OCI-LY3 (cell line): Measurements from ENCODE around the gene SF3A2.
"Not testable (repeated sequence)": the region's sequence is repeated elsewhere in the genome, so short reads cannot be mapped to it uniquely, and the experiment has no call there.

Experiments
- H2AFZ ChIP-seq: fragments of 200-600, 300-600 bp; shearing (Covaris generic); 2 replicates; pipeline ENCODE4 v1.6.0; 2014; ENCODE audit warnings: antibody characterized with exemption, low read depth, low read length
- H3K27ac ChIP-seq: fragments of 200-600, 300-600 bp; sonication (generic); 2 replicates; pipeline ENCODE4 v1.5.1; 2014; ENCODE audit warnings: mild to moderate bottlenecking, low read length, moderate library complexity, mixed read lengths
- H3K27me3 ChIP-seq: fragments of 200-600, 300-600 bp; sonication (generic); 2 replicates; pipeline ENCODE4 v1.6.1; 2014; ENCODE audit warnings: low read depth, low read length, mixed read lengths
- H3K36me3 ChIP-seq: fragments of 200-600, 300-600 bp; sonication (generic); replicated peaks from 2 replicates; pipeline ENCODE3; 2014; ENCODE audit warnings: low read depth, low read length, mixed read lengths
- H3K4me1 ChIP-seq: fragments of 300-600, 200-600 bp; sonication (generic); 2 replicates; pipeline ENCODE4 v1.6.1; 2014; ENCODE audit warnings: low read length, mixed read lengths
- H3K4me2 ChIP-seq: fragments of 200-600, 300-600 bp; sonication (generic); 2 replicates; pipeline ENCODE4 v1.6.1; 2014; ENCODE audit warnings: low read length, mixed read lengths
- H3K4me3 ChIP-seq: fragments of 300-600, 200-600 bp; sonication (generic); 2 replicates; pipeline ENCODE4 v1.5.1; 2014; ENCODE audit warnings: antibody characterized with exemption, mild to moderate bottlenecking, low read length, moderate library complexity
- H3K79me2 ChIP-seq: fragments of 300-600, 200-600 bp; shearing (Covaris generic); 2 replicates; pipeline ENCODE4 v1.6.1; 2014; ENCODE audit warnings: mild to moderate bottlenecking, low read length, mixed read lengths
- H3K9ac ChIP-seq: fragments of 300-600, 200-600 bp; shearing (Covaris generic); 2 replicates; pipeline ENCODE4 v1.6.0; 2014; ENCODE audit warnings: mild to moderate bottlenecking, low read length, moderate library complexity
- H3K9me3 ChIP-seq: fragments of 200-600, 300-600 bp; shearing (Covaris generic); 2 replicates; pipeline ENCODE4 v1.6.1; 2014; ENCODE audit warnings: low read length, mixed read lengths; ENCODE audit not compliant: insufficient read depth
- H4K20me1 ChIP-seq: fragments of 200-600, 300-600 bp; sonication (generic); 2 replicates; pipeline ENCODE4 v1.6.1; 2016; ENCODE audit warnings: low read length, mixed read lengths; ENCODE audit not compliant: insufficient read depth
- CTCF ChIP-seq: fragments of 200-600, 300-600 bp; sonication (generic); IDR thresholded peaks from 2 replicates; pipeline ENCODE4 v1.5.1; 2014; ENCODE audit warnings: antibody characterized with exemption, low read length, low read depth
- EZH2phosphoT487 ChIP-seq: fragments of 200-600 bp; shearing (Covaris generic); IDR thresholded peaks from 2 replicates; pipeline ENCODE4 v1.6.1; 2018; ENCODE audit warnings: antibody characterized with exemption, mixed run types, low read depth

Gene SF3A2

GRCh38 chr19:2280633-2281264 is 44.1 kb downstream of the SF3A2 start:
- Histone ChIP-seq H3K36me3 (peaks cover 6% of the 10 kb centered on the region), H3K9me3 (no peaks in the 10 kb centered on the region), H3K9ac (no peak overlapping the region), H4K20me1 (peaks cover 9% of the 10 kb centered on the region), H3K27me3 (peaks cover 23% of the 10 kb centered on the region), H3K27ac (no peak overlapping the region), H2AFZ (no peak overlapping the region), H3K4me2 (no peak overlapping the region), H3K4me1 (peaks cover 10% of the 10 kb centered on the region), H3K79me2 (no peaks in the 10 kb centered on the region; the same call in 1 of the 2 replicates), H3K4me3 (no peak overlapping the region)
- TF ChIP-seq CTCF, result no peak
- no peak for TF ChIP-seq EZH2phosphoT487

GRCh38 chr19:2281265-2282061 is 44.8 kb downstream of the SF3A2 start:
- H3K27ac ChIP-seq, H3K36me3 ChIP-seq, H3K9me3 ChIP-seq, H3K79me2 ChIP-seq, H4K20me1 ChIP-seq, H3K9ac ChIP-seq, H2AFZ ChIP-seq: not testable (repeated sequence)
- H3K27me3 ChIP-seq, result peaks cover 25% of the 10 kb centered on the region
- peak overlapping the region; percentile 44 for H3K4me3 ChIP-seq
- peaks cover 12% of the 10 kb centered on the region for H3K4me1 ChIP-seq
- peak overlapping the region; percentile 56 for H3K4me2 ChIP-seq

- TF ChIP-seq EZH2phosphoT487 (no peak), CTCF (no peak)
- Histone ChIP-seq H3K4me3 (peak within 1 kb of the TSS; percentile 44), H3K4me2 (peak within 1 kb of the TSS; percentile 56), H3K4me1 (peaks cover 12% of the 10 kb centered on the region), H3K79me2 (no peaks in the 10 kb centered on the region), H4K20me1 (no peaks in the 10 kb centered on the region; the same call in 1 of the 2 replicates), H2AFZ (no peak within 1 kb of the TSS), H3K9ac (no peak within 1 kb of the TSS), H3K27me3 (peaks cover 31% of the 10 kb centered on the region), H3K9me3 (no peaks in the 10 kb centered on the region), H3K36me3 (no peaks in the 10 kb centered on the region), H3K27ac (no peak within 1 kb of the TSS)
Observed at GRCh38 chr19:2282062-2282861, 45.6 kb downstream of the SF3A2 start, which contains the start of gene PEAK3. Gene PEAK3, minus strand, starts transcription at chr19:2282175. Its CDS starts 1,244 bp downstream, at chr19:2280931.

- Histone ChIP-seq H3K4me1 (peaks cover 12% of the 10 kb centered on the region), H3K79me2 (no peaks in the 10 kb centered on the region), H3K4me2 (no peak overlapping the region), H3K27me3 (peaks cover 35% of the 10 kb centered on the region), H3K9ac (no peak overlapping the region), H4K20me1 (no peaks in the 10 kb centered on the region; the same call in 1 of the 2 replicates), H3K4me3 (no peak overlapping the region), H3K9me3 (no peaks in the 10 kb centered on the region), H2AFZ (no peak overlapping the region), H3K36me3 (no peaks in the 10 kb centered on the region), H3K27ac (no peak overlapping the region)
- TF ChIP-seq EZH2phosphoT487 (no peak), CTCF (no peak)
Observed at GRCh38 chr19:2282862-2283237, 46.2 kb downstream of the SF3A2 start.
